ENCODE data around the gene PTGES2. TPM values are rescaled to one million over a fixed set of nuclear protein-coding genes. Genes with fewer than 3 reads are reported as not detected.
"Not testable (repeated sequence)": the region's sequence is repeated elsewhere in the genome, so short reads cannot be mapped to it uniquely, and the experiment has no call there.

The PTGES2 gene
- total RNA-seq, 1 experiment from 2014 or later = 25.7 TPM

GRCh38 chr9:128118971-128119665 lies 8.4 kb downstream of the PTGES2 start:
- no peak for DNase-seq (ENCODE audit: low spot score)

- no peak for DNase-seq (ENCODE audit: low spot score)
Measured at GRCh38 chr9:128118472-128118857, 9.1 kb downstream of the PTGES2 start.

- DNase-seq (ENCODE audit: low spot score) = peak; percentile 70
Measured at GRCh38 chr9:128117613-128118471, 9.7 kb downstream of the PTGES2 start.

GRCh38 chr9:128116104-128117083 lies 11.1 kb downstream of the PTGES2 start:
- no peak for DNase-seq (ENCODE audit: low spot score)

- no peak for DNase-seq (ENCODE audit: low spot score)
Measured at GRCh38 chr9:128115187-128116103, 12.1 kb downstream of the PTGES2 start.

- DNase-seq (ENCODE audit: low spot score) = no peak
Measured at GRCh38 chr9:128114326-128115186, 13.0 kb downstream of the PTGES2 start.

- DNase-seq (ENCODE audit: low spot score) = no peak
Measured at GRCh38 chr9:128113526-128114325, 13.8 kb downstream of the PTGES2 start.

GRCh38 chr9:128111726-128112125 lies 15.8 kb downstream of the PTGES2 start:
- not testable (repeated sequence) for DNase-seq (ENCODE audit: low spot score)

GRCh38 chr9:128109050-128109709 lies 18.3 kb downstream of the PTGES2 start:
- no peak for DNase-seq (ENCODE audit: low spot score)

- no peak for DNase-seq (ENCODE audit: low spot score)
Measured at GRCh38 chr9:128108269-128109049, 19.1 kb downstream of the PTGES2 start.

- no peak for DNase-seq (ENCODE audit: low spot score)
Measured at GRCh38 chr9:128107468-128108268, 19.9 kb downstream of the PTGES2 start.

GRCh38 chr9:128106940-128107467 lies 20.5 kb downstream of the PTGES2 start:
- DNase-seq (ENCODE audit: low spot score) = no peak

GRCh38 chr9:128106181-128106939 lies 21.2 kb downstream of the PTGES2 start:
- no peak for DNase-seq (ENCODE audit: low spot score)

- DNase-seq (ENCODE audit: low spot score) = no peak
Measured at GRCh38 chr9:128105538-128106175, 21.9 kb downstream of the PTGES2 start.

GRCh38 chr9:128104171-128104618 lies 23.3 kb downstream of the PTGES2 start:
- DNase-seq (ENCODE audit: low spot score) = no peak
